SU-DHL-6 (cell line): ENCODE measurements around the gene NOP16.

Experiments
- H2AFZ ChIP-seq: fragments of 200-600 bp; sonication (generic); 2 replicates; pipeline ENCODE4 v1.6.1; 2014; ENCODE audit warnings: low read depth, mild to moderate bottlenecking, moderate library complexity, mixed read lengths, antibody characterized with exemption, low read length; ENCODE audit not compliant: severe bottlenecking
- H3F3A ChIP-seq: fragments of 200-600 bp; shearing (Covaris generic); 2 replicates; pipeline ENCODE4 v1.6.0; 2016; ENCODE audit warnings: antibody characterized with exemption, mild to moderate bottlenecking; ENCODE audit not compliant: insufficient read depth
- H3K27ac ChIP-seq: fragments of 200-600 bp; sonication (generic); 2 replicates; pipeline ENCODE4 v1.5.1; 2016; ENCODE audit warnings: low read depth, mild to moderate bottlenecking, low read length, moderate library complexity, mixed read lengths
- H3K27me3 ChIP-seq: fragments of 200-600 bp; sonication (generic), shearing (Covaris generic); 2 replicates; pipeline ENCODE4 v1.6.0; 2014; ENCODE audit warnings: mild to moderate bottlenecking, low read length
- H3K36me3 ChIP-seq: fragments of 200-600 bp; sonication (generic); 2 replicates; pipeline ENCODE4 v1.6.1; 2014; ENCODE audit warnings: mild to moderate bottlenecking, low read length, mixed read lengths
- H3K4me2 ChIP-seq: fragments of 300-600, 200-600 bp; shearing (Covaris generic), sonication (generic); 2 replicates; pipeline ENCODE4 v1.6.0; 2014; ENCODE audit warnings: low read length, low read depth, mild to moderate bottlenecking; ENCODE audit not compliant: poor library complexity, severe bottlenecking
- H3K4me3 ChIP-seq: fragments of 200-600 bp; sonication (generic); 2 replicates; pipeline ENCODE4 v1.5.1; 2014; ENCODE audit warnings: antibody characterized with exemption, low read length, mild to moderate bottlenecking, mixed read lengths; ENCODE audit not compliant: insufficient read depth, poor library complexity, severe bottlenecking
- H3K79me2 ChIP-seq: fragments of 200-600 bp; sonication (generic); 2 replicates; pipeline ENCODE4 v1.6.1; 2014; ENCODE audit warnings: mild to moderate bottlenecking, low read length, moderate library complexity; ENCODE audit not compliant: insufficient read depth
- H3K9ac ChIP-seq: fragments of 200-600 bp; sonication (generic); 2 replicates; pipeline ENCODE4 v1.7.0; 2014; ENCODE audit warnings: mild to moderate bottlenecking, low read length
- H3K9me2 ChIP-seq: fragments of 200-600 bp; sonication (generic); replicated peaks from 2 replicates; pipeline ENCODE4 v1.6.1; 2014; ENCODE audit warnings: low read length; ENCODE audit not compliant: insufficient read depth
- H3K9me3 ChIP-seq: fragments of 200-600 bp; sonication (generic); 2 replicates; pipeline ENCODE4 v1.6.1; 2014; ENCODE audit warnings: low read length, mixed read lengths; ENCODE audit not compliant: insufficient read depth
- H4K20me1 ChIP-seq: fragments of 200-600 bp; sonication (generic); 2 replicates; pipeline ENCODE4 v1.6.1; 2014; ENCODE audit warnings: low read depth, mild to moderate bottlenecking, antibody characterized with exemption, low read length, moderate library complexity, mixed read lengths
- CTCF ChIP-seq: fragments of 200-600 bp; sonication (generic); IDR thresholded peaks from one replicate; pipeline ENCODE4 v1.5.1; 2017; ENCODE audit warnings: antibody characterized with exemption, mild to moderate bottlenecking, low read length, moderate library complexity; ENCODE audit not compliant: insufficient read depth, poor library complexity, severe bottlenecking
- EZH2phosphoT487 ChIP-seq: fragments of 200-600 bp; sonication (generic), shearing (Covaris generic); conservative IDR thresholded peaks from 2 replicates; pipeline ENCODE4 v1.6.1; 2018; ENCODE audit warnings: mild to moderate bottlenecking, antibody characterized with exemption, low read length, moderate library complexity, mixed read lengths

NOP16 gene

DNA sequence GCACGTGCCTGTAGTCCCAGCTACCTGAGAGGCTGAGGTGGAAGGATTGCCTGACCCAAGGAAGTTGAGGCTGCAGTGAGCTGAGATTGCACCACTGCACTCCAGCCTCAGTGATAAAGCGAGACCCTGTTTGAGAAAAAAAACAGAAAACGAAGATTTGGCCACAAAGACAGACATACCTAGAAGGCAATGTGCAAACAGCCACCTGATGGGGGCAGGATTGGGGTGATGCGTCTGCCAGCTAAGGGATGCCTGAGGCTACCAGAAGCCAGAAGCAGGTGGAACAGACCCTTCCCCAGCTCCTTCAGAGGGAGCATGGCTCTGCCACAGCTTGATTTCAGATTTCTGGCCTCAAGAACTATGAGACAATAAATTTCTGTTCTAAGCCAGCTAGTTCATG, 3.1 kb upstream of the NOP16 start:
- no peak overlapping the region for H3K9ac ChIP-seq
- H3K4me2 ChIP-seq: no peak overlapping the region
- H3K36me3 ChIP-seq: 0 out of 2 replicates have a peak, but pooled peaks cover 3% of the 10 kb centered on the region

DNA sequence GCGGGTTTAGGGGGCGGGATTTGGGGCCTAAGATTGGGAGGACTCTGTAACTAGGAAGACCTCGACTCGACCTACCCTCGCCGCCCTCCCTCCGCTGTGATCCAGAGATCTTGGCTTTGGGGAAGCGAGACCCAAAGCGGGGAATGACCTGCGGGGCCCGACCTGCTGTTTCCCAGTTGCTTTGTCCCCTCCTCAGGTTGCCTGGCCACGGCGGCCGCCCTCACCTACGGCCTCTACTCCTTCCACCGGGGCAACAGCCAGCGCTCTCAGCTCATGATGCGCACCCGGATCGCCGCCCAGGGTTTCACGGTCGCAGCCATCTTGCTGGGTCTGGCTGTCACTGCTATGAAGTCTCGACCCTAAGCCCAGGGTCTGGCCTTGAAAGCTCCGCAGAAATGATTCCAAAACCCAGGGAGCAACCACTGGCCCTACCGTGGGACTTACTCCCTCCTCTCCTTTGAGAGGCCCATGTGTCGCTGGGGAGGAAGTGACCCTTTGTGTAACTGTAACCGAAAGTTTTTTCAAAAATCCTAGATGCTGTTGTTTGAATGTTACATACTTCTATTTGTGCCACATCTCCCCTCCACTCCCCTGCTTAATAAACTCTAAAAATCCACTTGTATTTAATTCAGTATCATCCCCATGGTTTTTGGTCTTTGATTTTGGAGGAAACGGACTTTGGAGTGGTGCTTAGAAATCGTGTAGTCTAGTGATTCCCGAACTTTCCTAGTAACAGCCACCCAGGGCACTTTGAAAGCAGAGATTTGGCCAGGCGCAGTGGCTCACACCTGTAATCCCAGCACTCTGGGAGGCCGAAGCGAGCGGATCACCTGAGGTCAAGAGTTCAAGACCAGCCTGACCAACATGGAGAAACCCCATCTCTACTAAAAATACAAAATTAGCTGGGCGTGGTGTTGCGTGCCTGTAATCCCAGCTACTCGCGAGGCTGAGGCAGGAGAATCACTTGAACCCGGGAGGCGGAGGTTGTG, 1.0 kb upstream of the NOP16 start:
- Histone ChIP-seq H3K36me3 (peaks cover 12% of the 10 kb centered on the region), H3K9me3 (no peaks in the 10 kb centered on the region), H3K27me3 (no peaks in the 10 kb centered on the region), H3K4me2 (peak overlapping the region; percentile 95), H2AFZ (no peak overlapping the region), H3K4me3 (peak overlapping the region; percentile 92), H3F3A (0 out of 2 replicates have a peak, but pooled peaks cover 3% of the 10 kb centered on the region), H3K9ac (peak overlapping the region; percentile 85), H3K79me2 (peaks cover 52% of the 10 kb centered on the region), H3K27ac (peak overlapping the region; percentile 68), H3K9me2 (no peaks in the 10 kb centered on the region), H4K20me1 (peaks cover 8% of the 10 kb centered on the region; the same call in 1 of the 2 replicates)
- no peak for TF ChIP-seq EZH2phosphoT487

More for the DNA sequence above, 3.1 kb upstream of the NOP16 start:
- Histone ChIP-seq H3F3A (0 out of 2 replicates have a peak, but pooled peaks cover under 1% of the 10 kb centered on the region), H3K27ac (no peak overlapping the region), H2AFZ (no peak overlapping the region), H3K4me3 (no peak overlapping the region), H3K79me2 (peaks cover 31% of the 10 kb centered on the region), H3K27me3 (no peaks in the 10 kb centered on the region), H3K9me2 (no peaks in the 10 kb centered on the region), H3K9me3 (no peaks in the 10 kb centered on the region), H4K20me1 (no peaks in the 10 kb centered on the region; the same call in 1 of the 2 replicates)
- TF ChIP-seq EZH2phosphoT487 (no peak), CTCF (no peak)

- H3K27me3 ChIP-seq: no peaks in the 10 kb centered on the region
- peaks cover 12% of the 10 kb centered on the region for H3K36me3 ChIP-seq
- H3K79me2 ChIP-seq: peaks cover 52% of the 10 kb centered on the region
- no peaks in the 10 kb centered on the region for H3K9me2 ChIP-seq
- TF ChIP-seq EZH2phosphoT487: no peak
- no peak overlapping the region; the same call in 1 of the 2 replicates for H3K27ac ChIP-seq
- H3K4me3 ChIP-seq: peak overlapping the region; percentile 92
- peak overlapping the region; percentile 78 for H3K4me2 ChIP-seq
- H3K9ac ChIP-seq: peak overlapping the region; percentile 85
- no peaks in the 10 kb centered on the region for H3K9me3 ChIP-seq
- H4K20me1 ChIP-seq: peaks cover 8% of the 10 kb centered on the region; the same call in 1 of the 2 replicates
- H3F3A ChIP-seq: 0 out of 2 replicates have a peak, but pooled peaks cover 3% of the 10 kb centered on the region
- peak overlapping the region; percentile 14 for H2AFZ ChIP-seq
Measured at GRCh38 chr5:176388003-176388443, 375 bp downstream of the NOP16 start.

- Histone ChIP-seq H3F3A (0 out of 2 replicates have a peak, but pooled peaks cover 3% of the 10 kb centered on the region), H3K79me2 (peaks cover 52% of the 10 kb centered on the region), H3K27ac (no peak overlapping the region), H3K9me2 (no peaks in the 10 kb centered on the region), H2AFZ (no peak overlapping the region), H3K27me3 (no peaks in the 10 kb centered on the region), H3K4me2 (peak overlapping the region; percentile 78), H4K20me1 (peaks cover 8% of the 10 kb centered on the region; the same call in 1 of the 2 replicates), H3K9ac (peak overlapping the region; percentile 85), H3K9me3 (no peaks in the 10 kb centered on the region), H3K4me3 (peak overlapping the region; percentile 92), H3K36me3 (peaks cover 12% of the 10 kb centered on the region)
- TF ChIP-seq CTCF (no peak), EZH2phosphoT487 (no peak)
Measured at GRCh38 chr5:176387384-176387925, 943 bp downstream of the NOP16 start.
